GM19328 (cell line): ENCODE data around the gene ZBTB17.

Source experiments
- ATAC-seq: cut with Tn5 transposase; IDR thresholded peaks from one replicate; pipeline ENCODE4 v1.9.1; 2021; ENCODE audit warnings: mild to moderate bottlenecking, moderate library complexity; ENCODE audit not compliant: unreplicated experiment

Gene ZBTB17

DNA sequence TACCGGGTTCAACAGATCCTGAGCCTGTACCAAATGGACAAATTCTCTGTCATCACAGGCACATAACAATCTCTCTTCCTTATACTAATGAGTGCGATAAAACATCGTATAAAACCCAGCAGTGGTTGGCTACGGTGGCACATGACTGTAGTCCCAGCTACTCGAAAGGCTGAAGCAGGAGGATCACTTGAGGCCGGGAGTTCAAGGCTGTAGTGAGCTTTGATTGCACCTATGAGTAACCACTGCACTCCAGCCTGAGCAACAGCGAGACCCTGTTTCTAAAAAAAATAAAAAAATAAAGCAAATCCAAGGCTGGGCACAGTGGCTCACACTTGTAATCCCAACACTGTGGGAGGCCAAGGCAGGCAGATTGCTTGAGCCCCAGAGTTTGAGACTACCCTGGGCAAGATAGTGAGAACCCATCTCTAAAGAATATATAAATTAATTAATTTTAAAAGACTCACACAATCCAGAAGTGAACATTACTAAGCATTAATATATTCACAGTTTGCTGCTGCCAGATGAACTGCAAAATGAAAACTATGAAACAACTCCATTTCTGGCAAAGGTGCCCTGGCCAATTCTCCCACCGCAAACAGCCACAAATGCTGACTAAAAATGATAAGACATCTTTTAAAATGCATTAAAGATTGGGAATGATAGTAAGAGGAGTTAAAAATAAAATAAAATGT, 13.1 kb downstream of the ZBTB17 start:
- ATAC-seq, result no peak

DNA sequence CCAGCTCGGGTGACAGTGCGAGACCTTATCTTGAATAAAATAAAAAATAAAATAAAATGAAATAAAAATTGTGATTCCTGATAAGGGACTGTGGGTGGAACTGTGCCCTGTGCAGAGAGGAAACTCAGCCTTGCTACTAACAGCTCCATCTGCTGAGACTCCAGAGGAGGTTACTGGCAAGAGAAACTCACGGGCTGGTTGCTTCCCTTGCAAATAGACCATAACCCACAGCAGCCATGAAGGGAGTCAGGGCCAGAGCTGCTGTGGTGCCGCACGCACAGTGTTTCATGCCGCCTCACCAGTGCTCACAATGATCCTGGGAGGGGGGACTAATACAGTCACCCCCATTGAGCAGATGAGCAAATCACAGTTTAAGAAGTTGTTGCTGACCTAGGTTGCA, 13.7 kb downstream of the ZBTB17 start:
- no peak for ATAC-seq

DNA sequence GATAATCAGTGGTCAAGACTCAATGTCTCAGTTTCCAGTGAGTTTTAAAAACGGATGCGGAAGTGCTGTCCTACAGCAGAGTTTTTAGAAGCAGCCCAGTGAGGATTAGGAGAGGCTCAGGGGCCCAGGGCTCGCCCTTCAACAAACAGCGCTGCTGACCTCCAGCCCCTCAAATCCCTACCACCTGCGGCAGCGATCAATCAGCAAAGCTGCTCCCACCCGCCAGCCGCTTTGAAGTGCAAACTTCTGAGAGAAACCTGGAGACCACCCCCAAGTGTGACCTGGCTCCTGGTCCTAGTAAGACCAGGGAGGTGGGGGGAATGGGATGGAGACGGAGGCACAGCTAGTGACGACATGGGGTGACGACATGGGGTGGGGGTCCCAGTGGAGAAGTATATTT, 14.4 kb downstream of the ZBTB17 start:
- no peak for ATAC-seq

DNA sequence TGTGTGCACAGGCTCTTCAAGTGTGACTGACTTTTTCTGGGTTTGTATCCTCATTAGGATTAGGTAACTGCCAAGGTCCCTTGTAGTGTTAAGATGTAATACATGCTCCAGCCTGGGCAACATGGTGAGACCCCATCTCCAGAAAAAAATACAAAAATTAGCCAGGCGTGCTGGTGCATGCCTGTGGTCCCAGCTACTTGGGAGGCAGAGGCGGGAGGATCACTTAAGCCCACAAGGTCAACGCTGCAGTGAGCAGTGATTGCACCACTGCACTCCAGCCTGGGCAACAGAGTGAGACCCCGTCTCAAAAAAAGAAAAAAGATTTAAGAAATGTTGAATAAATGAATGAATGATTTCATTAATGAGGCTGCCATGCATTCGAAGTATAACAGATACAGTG, 15.1 kb downstream of the ZBTB17 start:
- ATAC-seq, result no peak

DNA sequence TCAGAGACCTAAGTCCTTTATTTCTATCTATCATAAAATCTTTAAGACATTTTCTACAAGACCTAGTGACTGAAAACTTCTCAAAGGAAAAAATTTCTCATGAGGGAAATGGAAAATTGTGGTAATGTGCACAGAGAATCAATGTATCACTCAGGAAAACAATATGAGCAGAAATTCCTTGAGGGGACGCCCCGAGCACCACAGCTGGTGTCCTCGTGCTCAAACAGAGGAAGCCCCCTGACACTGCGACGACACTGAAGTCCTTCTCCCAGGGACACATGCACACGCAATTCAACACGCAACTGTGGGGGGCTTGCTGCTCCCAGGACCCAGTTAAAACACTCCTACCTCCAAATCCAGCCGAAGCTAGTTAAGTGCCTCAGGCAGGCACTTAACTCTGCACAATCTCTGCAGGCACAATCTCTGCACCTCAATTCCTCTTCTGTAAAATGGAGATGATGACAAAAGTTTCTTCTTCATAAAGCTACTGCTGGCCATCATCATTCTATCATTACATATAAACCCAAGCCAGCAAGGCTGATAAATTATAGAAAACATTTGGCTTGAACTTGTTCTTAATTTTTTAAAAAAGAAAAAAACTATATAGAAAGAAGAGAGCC, 16.0 kb downstream of the ZBTB17 start:
- ATAC-seq, result no peak

DNA sequence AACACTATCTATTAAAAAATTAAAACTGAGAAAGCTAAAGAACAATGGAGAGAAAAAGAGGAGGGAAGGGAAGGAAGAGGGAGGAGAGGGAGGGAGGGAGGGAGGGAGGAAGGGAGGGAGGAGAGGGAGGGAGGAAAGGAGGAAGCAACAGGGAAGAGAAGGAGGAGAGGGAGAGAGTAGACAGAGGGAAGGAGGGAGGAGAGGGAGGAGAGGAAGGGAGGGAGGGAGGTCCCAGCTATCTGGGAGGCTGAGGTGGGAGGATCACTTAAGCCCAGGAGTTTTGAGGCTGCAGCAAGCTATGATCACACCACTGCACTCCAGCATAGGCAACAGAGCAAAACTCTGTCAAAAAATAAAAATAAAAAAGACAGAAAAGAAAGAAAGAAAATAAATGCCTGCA, 16.5 kb downstream of the ZBTB17 start:
- no peak for ATAC-seq

DNA sequence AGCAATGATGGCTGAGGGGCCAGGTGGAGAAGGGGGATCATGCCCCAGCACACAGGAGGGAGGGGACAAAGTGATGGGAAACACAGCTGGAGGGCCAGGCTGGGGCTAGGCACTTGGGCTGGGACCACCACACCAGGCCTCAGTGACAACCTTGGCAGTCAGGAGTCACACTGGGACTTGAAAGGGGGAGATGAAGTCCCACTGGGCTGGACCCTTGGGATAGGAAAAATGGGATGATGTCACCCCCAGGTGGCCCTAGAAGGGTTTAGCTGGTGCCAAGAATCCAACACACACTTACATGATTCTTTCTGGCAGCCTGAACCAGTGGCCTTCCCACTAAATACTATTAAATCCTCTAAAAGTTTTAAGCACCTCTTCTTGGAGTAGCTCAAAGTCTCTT, 17.1 kb downstream of the ZBTB17 start:
- ATAC-seq, result no peak

DNA sequence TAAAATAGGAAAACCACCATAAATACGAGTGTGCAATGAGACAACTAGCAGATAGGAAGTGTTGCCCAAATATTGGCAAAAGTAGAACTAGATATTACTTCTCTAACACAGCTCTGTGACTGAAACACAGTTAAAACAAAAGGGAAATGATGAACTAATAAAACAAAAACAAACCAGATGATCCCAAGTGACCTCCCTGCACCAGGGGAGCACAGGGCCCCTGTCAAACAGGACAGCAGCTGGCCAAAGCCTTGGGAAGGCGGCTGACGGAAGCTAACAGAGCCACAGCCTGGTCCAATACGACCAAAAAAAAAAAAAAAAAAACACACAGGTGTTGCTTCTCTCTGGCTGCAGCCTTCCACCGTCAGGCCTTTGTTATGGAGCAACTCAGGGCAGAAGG, 17.8 kb downstream of the ZBTB17 start:
- no peak for ATAC-seq

DNA sequence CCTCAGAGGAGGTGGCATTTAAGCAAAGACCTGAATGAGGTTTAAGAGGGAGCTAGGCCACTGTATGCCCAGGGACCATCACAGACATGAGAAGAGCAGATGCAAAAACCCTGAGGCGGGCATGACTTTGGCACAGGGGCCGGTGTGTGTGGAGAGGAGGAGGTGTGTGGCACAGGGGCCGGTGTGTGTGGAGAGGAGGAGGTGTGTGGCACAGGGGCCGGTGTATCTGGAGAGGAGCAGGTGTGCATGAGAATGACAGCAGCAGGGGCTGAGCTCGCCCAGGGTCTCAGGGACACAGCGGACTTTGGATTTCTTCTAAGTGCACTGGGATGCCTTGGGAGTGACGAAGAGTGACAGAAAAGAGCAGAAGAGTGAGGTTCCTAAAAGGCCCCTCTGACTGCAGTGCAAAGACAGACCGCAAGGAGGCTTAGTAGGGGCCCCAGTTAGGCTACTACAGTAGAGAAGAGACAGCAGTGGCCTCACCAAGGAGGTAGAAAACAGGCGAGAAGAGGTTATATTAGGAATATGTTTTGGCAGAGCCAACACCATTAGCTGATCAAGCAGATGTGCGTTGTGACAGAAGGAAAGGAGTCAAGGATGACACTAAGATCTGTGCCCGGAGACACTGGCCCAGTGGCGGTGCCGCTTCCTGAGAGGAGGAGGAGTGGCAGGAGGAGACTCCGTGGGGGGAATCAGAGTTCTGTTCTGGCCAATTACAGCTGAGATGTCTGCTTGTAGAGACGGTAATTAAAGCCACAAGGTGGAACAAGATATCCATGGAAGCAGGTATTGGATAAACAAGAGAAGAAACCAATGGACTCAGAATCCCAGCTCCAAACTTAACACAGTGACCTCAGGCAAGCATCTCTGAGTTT, 18.4 kb downstream of the ZBTB17 start:
- ATAC-seq, result no peak

DNA sequence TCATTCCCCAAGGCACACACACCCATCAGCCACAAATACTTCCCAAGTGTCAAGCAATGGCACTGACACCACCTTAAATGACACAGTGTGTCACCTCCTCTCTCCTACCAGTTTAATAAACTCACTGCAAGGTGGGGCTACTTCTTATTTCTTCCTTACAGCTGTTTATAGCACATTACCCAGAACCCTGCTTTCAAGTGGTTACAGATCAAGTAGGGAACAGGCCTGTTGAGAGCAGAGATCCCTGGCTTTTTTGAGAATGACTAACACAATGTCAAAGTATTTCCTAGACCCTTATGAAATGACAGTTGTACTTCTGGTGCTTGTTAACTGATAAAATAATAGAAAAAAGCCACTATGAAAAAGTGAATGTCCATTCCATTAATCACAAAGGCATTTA, 19.8 kb downstream of the ZBTB17 start:
- no peak for ATAC-seq

DNA sequence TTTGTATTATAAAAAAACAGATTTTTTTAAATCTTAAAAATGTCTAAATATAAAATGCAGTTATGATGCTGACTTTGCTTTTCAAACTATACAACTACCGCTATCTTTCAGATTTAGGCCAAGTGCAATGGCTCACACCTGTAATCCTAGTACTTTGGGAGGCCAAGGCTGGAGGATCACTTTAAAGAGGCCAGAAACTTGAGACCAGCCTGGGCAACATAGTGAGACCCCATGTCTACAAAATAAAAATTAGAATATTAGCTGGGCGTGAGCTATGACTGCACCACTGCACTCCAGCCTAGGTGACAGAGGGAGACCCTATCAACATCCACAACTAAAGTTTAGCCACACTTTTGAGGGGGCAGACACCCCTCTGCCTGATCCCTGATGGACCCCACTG, 20.3 kb downstream of the ZBTB17 start:
- ATAC-seq, result no peak

DNA sequence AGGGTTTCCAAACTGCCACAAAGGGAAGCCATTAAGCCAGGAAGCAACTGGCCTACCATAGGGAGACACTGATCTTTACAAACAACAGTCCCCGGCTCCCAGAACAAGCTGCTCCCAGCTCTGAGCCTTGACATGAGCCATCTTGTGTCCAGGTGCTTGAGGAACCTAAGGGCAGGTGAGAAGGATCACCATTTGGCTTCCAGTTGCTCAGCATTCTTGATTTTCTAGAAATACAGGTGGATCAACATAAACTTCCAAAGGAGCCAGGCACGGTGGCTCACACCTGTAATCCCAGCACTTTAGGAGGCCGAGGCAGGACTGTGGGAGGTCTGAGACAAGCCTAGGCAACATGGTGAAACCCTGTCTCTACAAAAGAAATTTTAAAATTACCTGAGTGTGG, 21.6 kb downstream of the ZBTB17 start:
- ATAC-seq, result no peak

DNA sequence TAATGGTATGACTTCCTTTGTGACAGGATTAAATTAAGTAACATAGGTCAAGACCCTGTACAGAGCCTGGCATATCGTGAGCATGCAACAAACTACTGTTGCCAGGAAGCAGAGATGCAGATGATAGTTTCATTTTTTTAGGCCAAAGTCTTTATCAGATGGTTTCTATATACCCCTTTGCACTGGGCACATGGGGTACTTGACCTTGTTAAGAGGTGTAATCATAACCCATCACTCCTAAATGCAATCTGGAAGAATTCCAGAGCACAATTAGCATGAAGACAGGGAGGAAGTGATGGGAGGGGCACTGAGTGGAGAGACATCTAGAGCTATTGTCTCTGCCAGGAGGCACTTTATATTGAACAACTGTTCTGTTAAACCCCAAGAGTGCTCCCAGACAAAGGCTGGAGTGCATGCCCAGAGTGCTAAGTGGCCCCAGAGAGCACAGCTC, 22.1 kb downstream of the ZBTB17 start:
- ATAC-seq, result no peak

DNA sequence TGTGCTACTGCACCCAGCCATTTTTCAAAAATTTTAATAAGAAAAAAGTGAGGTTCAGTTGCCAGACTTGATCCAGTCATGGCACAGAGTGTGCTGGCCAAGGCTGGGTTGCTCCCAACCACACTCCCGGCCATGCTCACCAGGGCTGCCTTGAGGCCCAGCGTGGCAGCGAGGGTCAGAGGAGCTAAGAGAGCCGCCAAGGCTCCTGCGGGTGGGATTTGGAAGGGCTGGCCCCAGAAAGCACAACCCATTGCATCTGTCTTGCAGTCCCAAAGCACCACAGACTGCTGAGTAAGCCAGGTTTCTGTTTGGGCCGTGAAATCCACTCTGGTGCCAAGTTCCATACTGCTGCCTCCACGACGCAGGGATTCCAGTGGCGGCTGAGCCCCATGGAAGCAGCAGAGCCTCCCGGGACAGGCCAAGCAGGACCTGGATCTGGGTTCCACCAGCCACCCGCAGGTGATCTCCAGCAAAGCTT, 22.6 kb downstream of the ZBTB17 start:
- ATAC-seq, result no peak

DNA sequence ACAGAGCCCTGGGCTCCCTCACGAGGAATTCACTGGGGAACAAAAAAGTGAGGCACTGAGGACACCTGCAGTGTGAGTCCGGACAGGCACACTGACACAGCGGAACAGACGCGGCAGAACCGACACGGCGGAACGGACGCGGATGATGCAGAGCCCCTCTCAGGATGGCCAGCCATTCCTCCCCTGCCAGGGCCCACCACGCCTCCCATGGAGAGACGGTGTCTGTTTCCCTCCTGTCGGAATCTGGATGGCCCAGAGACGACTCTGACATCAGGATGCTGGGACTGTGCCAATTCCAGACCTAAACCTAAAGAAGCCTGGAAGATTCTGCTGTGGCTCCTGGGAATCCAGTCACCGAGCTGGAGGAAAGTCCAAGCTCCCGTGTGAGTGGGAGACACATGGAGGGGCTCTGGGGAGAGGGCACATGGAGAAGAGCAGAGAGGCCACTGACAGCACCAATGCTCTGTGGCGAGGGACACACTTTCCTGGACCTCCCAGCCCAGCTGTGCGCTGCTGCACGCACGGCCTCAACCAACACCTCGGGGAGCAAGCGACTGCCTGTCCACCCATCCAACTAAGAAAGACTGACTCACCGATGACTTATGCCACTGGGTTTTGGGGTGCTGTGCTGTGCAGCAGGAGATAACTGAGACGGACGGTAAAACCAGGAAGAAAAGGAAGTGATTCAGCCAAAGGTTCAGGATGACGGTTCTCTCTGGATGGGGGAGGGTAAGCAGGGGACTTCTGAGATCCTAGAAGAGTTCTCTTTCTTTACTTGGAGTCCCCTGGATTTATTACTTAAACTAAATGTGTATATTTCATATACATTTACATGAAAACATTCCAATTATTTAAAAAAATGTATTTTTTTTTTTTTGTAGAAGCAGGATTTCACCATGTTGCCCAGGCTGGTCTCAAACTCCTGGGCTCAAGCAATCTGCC, 23.3 kb downstream of the ZBTB17 start:
- no peak for ATAC-seq

DNA sequence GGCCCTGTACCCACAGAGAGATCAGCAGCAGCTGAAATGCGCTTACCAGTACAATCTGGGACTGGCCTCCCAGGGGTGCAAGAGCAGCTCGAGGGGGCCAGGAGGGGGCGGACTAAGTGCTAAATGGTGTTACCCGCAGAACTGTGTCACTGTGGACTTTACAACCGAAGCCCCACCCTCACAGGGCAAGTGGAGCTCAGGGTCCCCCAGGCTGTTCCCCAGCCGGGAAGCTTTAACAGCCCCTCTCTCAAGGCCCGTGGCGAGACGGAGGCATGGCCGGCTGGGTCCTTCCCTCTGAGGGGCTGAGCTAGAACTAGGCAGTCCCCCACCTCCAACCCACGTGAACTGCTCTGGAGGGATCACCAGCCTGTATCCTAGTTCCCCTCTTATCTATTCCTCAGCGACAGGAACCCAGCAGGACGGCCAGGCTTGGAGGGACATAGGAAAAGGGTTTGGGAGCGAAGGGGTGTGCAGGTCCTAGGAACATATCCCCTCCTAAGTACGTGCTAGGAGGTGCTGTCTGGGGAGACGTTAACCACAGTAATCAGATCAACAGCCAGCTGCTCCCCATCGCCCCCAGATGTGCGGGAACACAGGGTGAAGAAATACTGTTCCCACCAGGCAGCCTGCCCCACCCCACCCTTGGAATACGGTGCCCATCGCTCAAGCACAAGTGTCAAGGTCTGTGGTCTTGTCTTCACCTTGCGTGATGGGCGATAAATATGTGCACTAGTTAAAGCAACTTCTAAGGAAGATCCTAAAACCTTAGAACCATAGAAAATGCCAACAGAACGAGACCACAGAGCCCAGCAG, 24.4 kb downstream of the ZBTB17 start:
- no peak for ATAC-seq

DNA sequence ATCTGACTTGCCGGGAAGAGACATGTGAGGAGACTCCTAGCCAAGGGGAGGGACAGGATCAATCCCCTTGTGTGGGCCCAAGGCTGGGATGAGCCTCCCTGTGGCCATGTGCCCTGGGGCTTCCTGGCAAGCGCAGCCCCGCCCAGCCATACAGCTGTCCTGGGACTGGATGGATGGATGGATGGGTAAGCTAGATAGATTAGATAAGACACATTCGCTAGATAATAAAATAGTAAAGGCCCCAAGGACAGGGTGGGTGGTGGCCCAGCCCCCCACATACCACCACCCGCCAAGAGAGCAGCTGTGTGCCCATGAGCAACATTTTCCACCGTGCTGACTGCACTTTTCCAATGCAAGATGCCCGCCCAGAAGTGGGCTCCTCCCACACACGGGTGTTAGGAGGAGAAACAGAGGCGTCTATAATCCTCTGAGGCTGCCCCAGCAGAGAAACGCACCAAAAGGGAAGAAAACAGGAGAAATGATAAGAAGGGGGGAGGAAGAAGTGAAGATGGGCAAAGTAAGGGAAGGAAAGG, 25.1 kb downstream of the ZBTB17 start:
- ATAC-seq, result no peak

DNA sequence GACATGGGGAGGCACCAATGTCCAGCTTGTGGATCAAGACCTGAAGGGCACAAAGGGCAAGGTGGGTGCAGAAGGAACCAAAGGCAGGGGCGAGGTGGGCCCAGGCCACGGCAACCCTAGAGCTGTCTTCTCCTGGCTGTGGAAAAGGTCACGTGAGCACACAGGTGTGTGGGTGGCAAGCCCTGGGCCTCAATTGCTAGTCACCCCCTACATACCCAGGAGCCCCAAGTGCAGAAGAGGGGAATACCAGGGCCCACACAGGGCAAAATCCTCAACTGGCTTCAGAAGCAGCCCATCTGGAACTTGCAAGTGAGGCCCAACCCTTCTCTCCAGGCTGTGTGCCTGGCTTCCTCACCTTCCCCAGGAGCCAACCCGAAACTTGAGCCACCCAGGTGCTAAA, 25.6 kb downstream of the ZBTB17 start:
- ATAC-seq, result no peak

DNA sequence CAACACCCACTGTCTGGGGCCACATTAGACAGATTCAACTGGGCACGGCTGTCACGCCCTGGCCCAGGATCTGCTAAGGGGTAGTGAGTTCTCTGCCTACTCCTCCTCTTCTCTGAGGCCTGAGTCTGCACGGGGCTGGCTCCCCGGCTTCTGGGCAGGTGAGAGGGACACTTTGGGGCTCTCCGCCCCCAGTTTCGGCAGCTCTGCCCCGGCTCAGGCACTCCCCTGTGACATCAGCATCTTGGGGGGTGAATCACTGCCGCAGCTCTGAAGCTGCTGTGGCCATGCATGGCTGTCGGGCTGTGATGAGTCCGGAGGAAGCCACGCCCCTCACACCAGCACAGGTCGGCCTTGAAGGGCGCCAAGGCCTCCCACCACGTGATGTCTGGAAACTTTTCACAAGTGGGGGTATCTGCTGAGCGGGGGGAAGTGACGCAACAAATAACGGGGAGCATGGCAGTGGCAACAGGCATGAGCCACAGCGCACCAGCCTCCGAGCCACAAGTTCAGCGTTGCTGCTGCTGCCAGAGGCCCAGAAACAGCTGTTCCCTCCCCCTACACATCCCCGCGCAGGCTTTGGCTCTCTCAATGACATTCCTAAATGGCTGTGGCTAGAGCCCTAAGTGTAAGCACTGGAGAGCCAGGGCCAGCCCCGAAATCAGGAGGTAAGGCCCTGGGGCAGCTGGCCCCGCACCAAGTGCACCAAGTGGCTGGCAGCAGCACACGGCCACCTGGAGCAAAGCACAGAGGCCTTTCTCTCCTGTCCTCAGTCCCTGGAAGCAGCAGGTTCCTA, 26.3 kb downstream of the ZBTB17 start:
- ATAC-seq, result peak; percentile 71
